A549 (cell line): Measurements from ENCODE around the gene GIN1.

Source experiments
- CBX8 ChIP-seq: fragments of 200-600 bp; sonication (generic); IDR thresholded peaks from 2 replicates; pipeline ENCODE4 v1.6.1; 2016
- TF ChIP-seq, protein P1 (sequence below): fragments of >200 bp; sonication (Bioruptor Twin); formaldehyde crosslinking; IDR thresholded peaks from 3 replicates; pipeline ENCODE4 v1.5.1; 2016

DNA sequence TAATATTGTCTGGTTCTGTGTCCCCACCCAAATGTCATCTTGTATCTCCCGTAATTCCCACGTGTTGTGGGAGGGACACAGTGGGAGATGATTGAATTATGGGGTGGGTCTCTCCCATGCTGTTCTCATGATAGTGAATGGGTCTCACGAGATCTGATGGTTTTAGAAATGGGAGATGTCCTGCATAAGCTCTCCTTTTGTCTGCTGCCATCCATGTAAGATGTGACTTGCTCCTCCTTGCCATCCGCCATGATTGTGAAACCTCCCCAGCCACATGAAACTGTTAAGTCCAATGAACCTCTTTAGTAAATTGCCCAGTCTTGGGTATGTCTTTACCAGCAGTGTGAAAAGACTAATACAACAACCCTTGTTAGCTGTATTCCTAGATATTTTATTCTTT lies 44.5 kb downstream of the GIN1 start:
- TF ChIP-seq CBX8, result no peak
- TF ChIP-seq, protein P1, sequence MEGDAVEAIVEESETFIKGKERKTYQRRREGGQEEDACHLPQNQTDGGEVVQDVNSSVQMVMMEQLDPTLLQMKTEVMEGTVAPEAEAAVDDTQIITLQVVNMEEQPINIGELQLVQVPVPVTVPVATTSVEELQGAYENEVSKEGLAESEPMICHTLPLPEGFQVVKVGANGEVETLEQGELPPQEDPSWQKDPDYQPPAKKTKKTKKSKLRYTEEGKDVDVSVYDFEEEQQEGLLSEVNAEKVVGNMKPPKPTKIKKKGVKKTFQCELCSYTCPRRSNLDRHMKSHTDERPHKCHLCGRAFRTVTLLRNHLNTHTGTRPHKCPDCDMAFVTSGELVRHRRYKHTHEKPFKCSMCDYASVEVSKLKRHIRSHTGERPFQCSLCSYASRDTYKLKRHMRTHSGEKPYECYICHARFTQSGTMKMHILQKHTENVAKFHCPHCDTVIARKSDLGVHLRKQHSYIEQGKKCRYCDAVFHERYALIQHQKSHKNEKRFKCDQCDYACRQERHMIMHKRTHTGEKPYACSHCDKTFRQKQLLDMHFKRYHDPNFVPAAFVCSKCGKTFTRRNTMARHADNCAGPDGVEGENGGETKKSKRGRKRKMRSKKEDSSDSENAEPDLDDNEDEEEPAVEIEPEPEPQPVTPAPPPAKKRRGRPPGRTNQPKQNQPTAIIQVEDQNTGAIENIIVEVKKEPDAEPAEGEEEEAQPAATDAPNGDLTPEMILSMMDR, result no peak
